Spleen (tissue), 11 donors: ENCODE data around the gene SLC26A2. TPM values are rescaled to one million over a fixed set of nuclear protein-coding genes. Genes with fewer than 3 reads are reported as not detected.

Source experiments
- DNase-seq: peaks from one replicate; pipeline ENCODE4 v3.0.0-alpha.2; 2020
- H3K27ac ChIP-seq, 8 donors: fragments of 200-600 bp; sonication (generic) in 7 of 8; 1 replicate in 4 of 8; 2 replicates in 4 of 8; pipeline versions ENCODE4 v1.5.0 to v1.8.0; 2016 to 2021; ENCODE audit warnings: inconsistent platforms in 4 of 8, mild to moderate bottlenecking in 4 of 8, moderate library complexity in 1 of 8
- H3K27me3 ChIP-seq, 7 donors: fragments of 200-600 bp; sonication (generic) in 6 of 7; replicated peaks in 1 of 7; 1 replicate in 4 of 7; 2 replicates in 3 of 7; pipeline versions ENCODE4 v1.5.0 to v1.8.0; 2016 to 2021; ENCODE audit warnings: inconsistent platforms in 3 of 7, mild to moderate bottlenecking in 1 of 7
- H3K36me3 ChIP-seq, 6 donors: fragments of 200-600 bp; sonication (generic) in 5 of 6; 1 replicate in 4 of 6; 2 replicates in 2 of 6; pipeline versions ENCODE4 v1.5.0 to v1.8.0; 2016 to 2021; ENCODE audit warnings: inconsistent platforms in 2 of 6
- H3K4me1 ChIP-seq, 6 donors: fragments of 200-600 bp; sonication (generic) in 5 of 6; 1 replicate in 3 of 6; 2 replicates in 3 of 6; pipeline versions ENCODE4 v1.5.0 to v1.8.0; 2016 to 2021; ENCODE audit warnings: inconsistent platforms in 3 of 6
- H3K4me3 ChIP-seq, 8 donors: fragments of 200-600 bp; sonication (generic) in 7 of 8; 1 replicate in 4 of 8; 2 replicates in 4 of 8; pipeline versions ENCODE4 v1.5.0 to v1.8.0; 2016 to 2021; ENCODE audit warnings: inconsistent platforms in 4 of 8, mild to moderate bottlenecking in 4 of 8, moderate library complexity in 2 of 8
- H3K9me3 ChIP-seq, 8 donors: fragments of 200-600 bp; sonication (generic) in 7 of 8; 1 replicate in 4 of 8; 2 replicates in 4 of 8; pipeline versions ENCODE4 v1.5.0 to v1.8.0; 2016 to 2021; ENCODE audit warnings: inconsistent platforms in 4 of 8
- POLR2A ChIP-seq, 3 donors: fragments of 450-650 bp; IDR thresholded peaks; one replicate each; pipeline ENCODE4 v1.5.1; 2017; ENCODE audit warnings: antibody characterized with exemption in 3 of 3, mild to moderate bottlenecking in 1 of 3
- POLR2AphosphoS5 ChIP-seq, 3 donors: sonication (generic); formaldehyde crosslinking; IDR thresholded peaks; one replicate each; pipeline ENCODE4 v1.5.1; 2017; ENCODE audit warnings: antibody characterized with exemption in 3 of 3
- WGBS, 5 donors: extraction: QIAGEN DNeasy Blood & Tissue Kit in 3 of 5; methylation state at CpG; one replicate each; pipeline versions ENCODE4 v1.1.5 to v1.1.7; 2013 to 2018; 5-methylcytosine and 5-hydroxymethylcytosine counted together
- intact Hi-C: fragments of 100-400 bp; cut with DNase I; formaldehyde crosslinking; loops from one replicate; pipeline ENCODE4 v1.15.0; 2023; ENCODE audit warnings: low total_unique reads
- polyA plus RNA-seq, 3 donors: library from polyadenylated mRNA; stranded (reverse); fragments of 200-250 nt; gene quantifications; one replicate each; pipeline ENCODE4 v1.2.1, GENCODE V29; 2013
- total RNA-seq, 7 donors: library from RNA; depleted of rRNA in 3 of 7; stranded (reverse); fragments of >200 nt in 3 of 7; fragmentation: NEBNext Ultra II Directional in 4 of 7; extraction: Animal tissue kit (Norgen Biotek cat#: 25700) in 4 of 7; gene quantifications; one replicate each; pipeline versions ENCODE4 v1.1.0 to v1.2.1, GENCODE V29; 2016 to 2021
- TF ChIP-seq, protein P1 (sequence below), 11 experiments: fragments of 200-600 bp in 7 of 11; fragments of 450-650 bp in 4 of 11; sonication (generic) in 4 of 11; IDR thresholded peaks in 8 of 11; conservative IDR thresholded peaks in 3 of 11; 1 replicate in 7 of 11; 2 replicates in 4 of 11; pipeline versions ENCODE4 v1.4.0 to v1.8.0; 2016 to 2021; ENCODE audit warnings: antibody characterized with exemption in 11 of 11, inconsistent platforms in 4 of 11, mild to moderate bottlenecking in 1 of 11
- donor health status: healthy with polysubstance abuse.
- donor health status: DM: no; HTN: no; CAD: no; lungs with moderate emphysema.
- donor health status: DM: no; HTN: no; CAD: no.
- donor health status: Bipolar disorder and iron deficiency.
- donor health status: healthy.
- donor health status: DM: no; HTN: no; CAD: no.
- donor health status: DM: yes; HTN: yes; CAD: no.

SLC26A2 gene
- total and polyA plus RNA-seq, 10 donors = 1.9 to 14.8 (median 10.1) TPM

DNA sequence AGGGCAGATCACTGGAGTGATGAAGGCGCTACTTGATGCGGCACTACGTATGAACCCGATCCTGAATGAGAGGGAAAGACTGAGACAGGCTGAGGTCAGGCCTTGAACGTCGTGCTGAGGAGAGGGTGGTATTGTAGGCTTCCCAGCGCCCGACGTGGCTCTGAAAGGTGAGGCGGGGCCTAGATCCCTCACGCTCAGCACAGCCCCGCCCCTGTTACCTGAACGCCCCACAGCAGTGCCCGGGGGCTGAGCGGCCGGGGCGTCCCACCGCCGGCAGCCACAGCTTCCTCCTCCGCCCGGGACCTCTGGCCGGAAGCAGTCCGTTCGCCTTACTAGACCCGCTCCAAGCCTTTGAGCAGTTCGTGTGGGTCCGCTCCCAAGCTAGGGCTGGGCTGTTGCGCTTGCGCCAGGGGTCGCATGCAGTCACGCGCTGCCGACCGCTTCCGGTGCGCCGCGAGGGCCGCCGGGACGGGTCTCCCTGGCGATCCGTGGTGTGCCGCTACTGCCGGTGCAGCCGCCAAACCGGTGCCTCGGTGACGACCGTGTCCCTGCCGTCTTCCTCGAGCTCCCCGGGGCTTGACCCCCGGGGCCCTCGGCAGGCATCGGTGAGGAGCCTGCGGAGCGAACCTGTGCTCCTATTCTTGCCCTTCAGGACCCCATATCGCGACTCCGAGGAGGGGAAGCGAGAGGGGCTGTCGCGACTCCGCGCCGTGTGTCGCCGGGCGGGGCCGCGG, 39.9 kb downstream of the SLC26A2 start, which contains the start of the genes HMGXB3 and TIGD6:
HMGXB3 (plus strand) TSS at position 484 of the 734 bp plus-strand sequence. CDS start 4,114 bp downstream, outside the sequence.
TIGD6 (minus strand) TSS at position 399 of the 734 bp plus-strand sequence. CDS start 4,306 bp downstream, outside the sequence.
- peaks cover 18 to 60% (median 35%) of the 10 kb centered on the region in 6 donors for H3K4me1 ChIP-seq
- peaks cover 0 to 37% (median 13%) of the 10 kb centered on the region in 6 donors for H3K36me3 ChIP-seq
- H3K4me3 ChIP-seq = peak within 1 kb of the TSS; percentile 62 to 100 (median 90)
- TF ChIP-seq POLR2AphosphoS5 (IDR thresholded peaks at IDR 0.05) = peak; percentile 94 to 97 (median 96)
- TF ChIP-seq POLR2A (IDR thresholded peaks at IDR 0.05) = peak in 1 of 3 donors; percentile 62
- TF ChIP-seq, protein P1, sequence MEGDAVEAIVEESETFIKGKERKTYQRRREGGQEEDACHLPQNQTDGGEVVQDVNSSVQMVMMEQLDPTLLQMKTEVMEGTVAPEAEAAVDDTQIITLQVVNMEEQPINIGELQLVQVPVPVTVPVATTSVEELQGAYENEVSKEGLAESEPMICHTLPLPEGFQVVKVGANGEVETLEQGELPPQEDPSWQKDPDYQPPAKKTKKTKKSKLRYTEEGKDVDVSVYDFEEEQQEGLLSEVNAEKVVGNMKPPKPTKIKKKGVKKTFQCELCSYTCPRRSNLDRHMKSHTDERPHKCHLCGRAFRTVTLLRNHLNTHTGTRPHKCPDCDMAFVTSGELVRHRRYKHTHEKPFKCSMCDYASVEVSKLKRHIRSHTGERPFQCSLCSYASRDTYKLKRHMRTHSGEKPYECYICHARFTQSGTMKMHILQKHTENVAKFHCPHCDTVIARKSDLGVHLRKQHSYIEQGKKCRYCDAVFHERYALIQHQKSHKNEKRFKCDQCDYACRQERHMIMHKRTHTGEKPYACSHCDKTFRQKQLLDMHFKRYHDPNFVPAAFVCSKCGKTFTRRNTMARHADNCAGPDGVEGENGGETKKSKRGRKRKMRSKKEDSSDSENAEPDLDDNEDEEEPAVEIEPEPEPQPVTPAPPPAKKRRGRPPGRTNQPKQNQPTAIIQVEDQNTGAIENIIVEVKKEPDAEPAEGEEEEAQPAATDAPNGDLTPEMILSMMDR (IDR thresholded peaks at IDR 0.05 in 8 of 11, conservative IDR thresholded peaks at IDR 0.05 in 3 of 11) = peak in 7 of 11 experiments; percentile 6 to 44 (median 20)
- no peaks in the 10 kb centered on the region for H3K9me3 ChIP-seq
- no peaks in the 10 kb centered on the region for H3K27me3 ChIP-seq
- DNase-seq = peak; percentile 98
- peak within 1 kb of the TSS; percentile 70 to 95 (median 91) for H3K27ac ChIP-seq
- intact Hi-C loops = no loop called here
- 0 to 1% (median 0%) methylated on average over 12 to 72 of the region's 72 CpGs for WGBS, 5 donors

DNA sequence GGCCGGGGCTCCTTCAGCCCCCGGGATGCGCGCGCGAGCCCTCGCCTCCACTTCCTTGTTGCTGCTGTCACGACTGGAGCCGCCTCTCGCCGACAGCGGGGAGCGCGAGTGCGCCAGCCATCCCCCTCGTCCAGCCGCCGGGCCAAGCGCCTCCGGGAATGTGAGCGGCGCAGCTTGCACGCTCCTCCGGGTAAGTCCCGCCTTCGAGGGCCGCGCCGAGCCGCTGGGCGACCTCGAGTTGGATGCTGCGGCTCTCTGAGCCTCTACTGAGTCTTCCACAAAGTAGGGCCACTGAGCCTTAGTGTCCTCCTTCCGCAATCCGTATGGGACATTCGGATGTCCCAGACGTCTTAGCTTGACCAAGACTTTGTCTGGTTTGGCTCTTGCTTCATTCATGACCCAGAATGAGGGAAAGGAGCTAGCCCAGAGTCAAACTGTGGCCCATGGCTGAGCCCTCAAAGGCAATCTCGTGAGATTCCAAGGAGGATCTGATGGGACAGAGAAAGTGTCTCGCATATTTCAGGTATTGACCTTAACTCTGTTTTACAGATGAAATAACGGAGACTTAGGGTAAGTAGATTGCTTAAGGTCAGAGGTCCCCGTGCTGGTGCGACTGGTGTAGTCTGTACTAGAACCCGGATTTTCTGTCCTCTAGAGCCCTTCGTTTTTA, 40.6 kb downstream of the SLC26A2 start:
- H3K27ac ChIP-seq = peak overlapping the region; percentile 70 to 95 (median 91)
- H3K4me3 ChIP-seq = peak overlapping the region; percentile 62 to 100 (median 90)
- peaks cover 0 to 37% (median 16%) of the 10 kb centered on the region in 6 donors for H3K36me3 ChIP-seq
- intact Hi-C loops = no loop called here
- WGBS, 5 donors = 0 to 2% (median 0%) methylated on average over 18 to 44 of the region's 44 CpGs
- TF ChIP-seq POLR2AphosphoS5 (IDR thresholded peaks at IDR 0.05) = no peak
- TF ChIP-seq POLR2A (IDR thresholded peaks at IDR 0.05) = no peak
- TF ChIP-seq, protein P1 (IDR thresholded peaks at IDR 0.05 in 8 of 11, conservative IDR thresholded peaks at IDR 0.05 in 3 of 11) = no peak
- peak; percentile 93 for DNase-seq
- no peaks in the 10 kb centered on the region for H3K9me3 ChIP-seq
- no peaks in the 10 kb centered on the region for H3K27me3 ChIP-seq
- peaks cover 18 to 60% (median 35%) of the 10 kb centered on the region in 6 donors for H3K4me1 ChIP-seq

DNA sequence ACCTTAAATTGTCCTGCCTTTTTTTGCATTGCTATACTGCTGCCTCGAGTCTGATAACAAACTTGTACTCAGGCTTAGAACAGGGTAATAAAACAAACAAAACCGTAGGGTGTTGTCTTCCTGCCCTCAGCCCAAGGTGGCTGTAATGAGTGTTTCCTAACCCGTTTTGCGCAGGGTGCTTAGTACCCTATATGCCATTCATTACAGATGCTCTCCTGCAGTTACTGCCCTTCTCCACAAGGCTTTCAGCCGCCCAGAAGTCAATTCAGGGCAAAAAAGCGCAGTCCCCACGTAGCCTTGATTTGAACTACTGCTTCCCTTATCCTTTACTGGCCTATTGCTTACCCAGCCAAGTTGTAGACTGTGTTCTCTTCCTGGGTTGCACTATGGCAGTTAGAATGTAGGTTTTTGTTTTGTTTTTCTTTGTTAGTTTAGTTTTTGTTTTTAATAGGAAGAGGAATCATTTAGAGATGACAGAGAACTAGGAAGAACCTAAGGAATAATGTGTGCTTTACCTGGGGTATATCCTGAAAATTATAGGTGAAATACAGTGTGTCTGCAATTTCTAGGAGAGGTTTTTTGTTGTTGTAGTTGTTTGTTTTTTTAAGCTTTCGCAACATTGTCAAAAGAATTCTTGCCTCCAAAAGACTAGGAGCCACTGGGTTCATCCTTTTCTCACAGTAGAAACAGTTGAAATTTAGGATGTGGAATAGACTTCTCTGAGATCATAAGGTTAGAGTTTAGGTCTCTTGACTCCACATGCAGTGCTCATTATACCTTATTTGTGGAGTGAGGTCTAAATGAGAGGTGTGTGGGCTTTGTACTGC, 41.3 kb downstream of the SLC26A2 start:
- WGBS, 5 donors = 11 to 13% (median 12%) methylated on average over 8 of the region's 8 CpGs
- peak overlapping the region; percentile 62 to 100 (median 90) for H3K4me3 ChIP-seq
- H3K4me1 ChIP-seq = peaks cover 18 to 64% (median 35%) of the 10 kb centered on the region in 6 donors
- intact Hi-C loops = no loop called here
- TF ChIP-seq POLR2AphosphoS5 (IDR thresholded peaks at IDR 0.05) = peak in 1 of 3 donors; percentile 33
- TF ChIP-seq, protein P1 (IDR thresholded peaks at IDR 0.05 in 8 of 11, conservative IDR thresholded peaks at IDR 0.05 in 3 of 11) = peak; percentile 51 to 81 (median 73)
- TF ChIP-seq POLR2A (IDR thresholded peaks at IDR 0.05) = no peak
- no peak for DNase-seq
- H3K27ac ChIP-seq = peak overlapping the region in 7 of 8 donors; percentile 87 to 95 (median 91)
- peaks cover 0 to 40% (median 23%) of the 10 kb centered on the region in 6 donors for H3K36me3 ChIP-seq
- no peaks in the 10 kb centered on the region for H3K27me3 ChIP-seq
- H3K9me3 ChIP-seq = no peaks in the 10 kb centered on the region
